ENCODE measurements around the gene SLC6A16. TPM values are rescaled to one million over a fixed set of nuclear protein-coding genes. Genes with fewer than 3 reads are reported as not detected.
"Not testable (repeated sequence)": the region's sequence is repeated elsewhere in the genome, so short reads cannot be mapped to it uniquely, and the experiment has no call there.

The SLC6A16 gene
- total RNA-seq, 1 experiment from 2014 or later = 0.05 TPM

- no peak for DNase-seq (ENCODE audit: low read depth)
Measured at GRCh38 chr19:49344505-49345423, 19.8 kb upstream of the SLC6A16 start.

GRCh38 chr19:49343123-49343522 lies 18.1 kb upstream of the SLC6A16 start:
- no peak for DNase-seq (ENCODE audit: low read depth)

- no peak for DNase-seq (ENCODE audit: low read depth)
Measured at GRCh38 chr19:49342291-49342721, 17.3 kb upstream of the SLC6A16 start.

GRCh38 chr19:49340865-49341718 lies 16.1 kb upstream of the SLC6A16 start:
- DNase-seq (ENCODE audit: low read depth) = no peak

- DNase-seq (ENCODE audit: low read depth) = peak; percentile 12
Measured at GRCh38 chr19:49340069-49340864, 15.3 kb upstream of the SLC6A16 start.

- peak; percentile 75 for DNase-seq (ENCODE audit: low read depth)
Measured at GRCh38 chr19:49339301-49340068, 14.5 kb upstream of the SLC6A16 start.

- no peak for DNase-seq (ENCODE audit: low read depth)
Measured at GRCh38 chr19:49338691-49339300, 13.8 kb upstream of the SLC6A16 start.

GRCh38 chr19:49338023-49338677 lies 13.2 kb upstream of the SLC6A16 start:
- no peak for DNase-seq (ENCODE audit: low read depth)

GRCh38 chr19:49337267-49338022 lies 12.5 kb upstream of the SLC6A16 start:
- DNase-seq (ENCODE audit: low read depth) = no peak

- DNase-seq (ENCODE audit: low read depth) = no peak
Measured at GRCh38 chr19:49336482-49337266, 11.7 kb upstream of the SLC6A16 start.

GRCh38 chr19:49335784-49336481 lies 10.9 kb upstream of the SLC6A16 start:
- DNase-seq (ENCODE audit: low read depth) = no peak

- no peak for DNase-seq (ENCODE audit: low read depth)
Measured at GRCh38 chr19:49335071-49335783, 10.2 kb upstream of the SLC6A16 start, which contains the start of gene CD37. Gene CD37, plus strand, starts transcription at chr19:49335406. Its CDS starts 135 bp downstream, at chr19:49335541.

GRCh38 chr19:49333811-49334288 lies 8.9 kb upstream of the SLC6A16 start:
- no peak for DNase-seq (ENCODE audit: low read depth)

- no peak for DNase-seq (ENCODE audit: low read depth)
Measured at GRCh38 chr19:49333418-49333805, 8.4 kb upstream of the SLC6A16 start.

GRCh38 chr19:49332691-49333417 lies 7.9 kb upstream of the SLC6A16 start:
- DNase-seq (ENCODE audit: low read depth) = not testable (repeated sequence)

- peak; percentile 59 for DNase-seq (ENCODE audit: low read depth)
Measured at GRCh38 chr19:49331616-49332055, 6.6 kb upstream of the SLC6A16 start.

Data from M059J (cell line).